Measurements from ENCODE around the gene SSH3.

SSH3 gene

DNA sequence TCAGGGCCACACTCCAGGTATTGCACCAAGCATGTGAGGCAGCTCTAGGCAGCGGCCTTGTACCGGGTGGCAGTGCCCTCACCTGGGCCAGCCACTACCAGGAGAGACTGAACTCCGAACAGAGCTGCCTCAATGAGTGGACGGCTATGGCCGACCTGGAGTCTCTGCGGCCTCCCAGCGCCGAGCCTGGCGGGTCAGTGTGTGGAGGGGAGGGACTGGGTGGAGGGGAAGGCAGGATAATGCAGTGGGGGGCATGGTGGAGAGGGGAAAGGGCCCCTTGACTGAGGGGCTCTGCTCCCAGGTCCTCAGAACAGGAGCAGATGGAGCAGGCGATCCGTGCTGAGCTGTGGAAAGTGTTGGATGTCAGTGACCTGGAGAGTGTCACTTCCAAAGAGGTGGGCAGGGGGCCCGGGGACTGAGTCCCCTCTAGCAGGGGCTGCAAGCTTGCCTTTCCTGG, 4.2 kb downstream of the SSH3 start:
- H3K36me3 ChIP-seq (ENCODE audit: control insufficient read depth, insufficient read depth, low read length): no peaks in the 10 kb centered on the region

DNA sequence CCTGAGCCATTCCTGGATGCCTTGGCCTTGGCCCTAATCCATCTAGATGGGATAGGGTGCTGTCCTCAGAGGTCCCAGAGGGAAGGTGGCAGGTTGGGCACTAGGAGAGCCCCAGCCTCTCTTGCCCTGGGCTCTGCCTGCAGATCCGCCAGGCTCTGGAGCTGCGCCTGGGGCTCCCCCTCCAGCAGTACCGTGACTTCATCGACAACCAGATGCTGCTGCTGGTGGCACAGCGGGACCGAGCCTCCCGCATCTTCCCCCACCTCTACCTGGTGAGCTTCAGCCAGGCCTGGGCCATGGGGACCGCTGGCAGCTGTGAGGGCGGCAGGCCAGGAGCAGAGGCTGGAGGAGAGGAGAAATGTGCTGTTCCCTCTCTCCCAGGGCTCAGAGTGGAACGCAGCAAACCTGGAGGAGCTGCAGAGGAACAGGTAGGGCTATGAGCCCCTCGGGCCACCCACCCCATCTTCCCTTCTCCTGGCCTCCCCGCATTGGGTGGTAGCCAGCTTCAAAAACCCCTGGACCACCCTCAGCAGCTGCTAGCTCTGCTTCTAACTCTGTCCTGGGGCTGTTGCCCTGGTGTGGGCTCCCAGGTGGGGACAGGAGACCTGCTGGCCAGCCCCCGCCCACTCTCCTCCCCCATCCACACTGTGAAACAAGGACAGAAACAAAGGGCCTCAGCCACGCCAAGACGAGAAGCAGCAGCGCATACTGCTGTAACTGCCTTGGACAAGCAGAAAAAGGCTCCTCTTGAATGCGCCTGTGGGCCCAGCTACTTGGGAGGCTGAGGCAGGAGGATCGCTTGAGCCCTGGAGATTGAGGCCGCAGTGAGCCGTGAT, 4.9 kb downstream of the SSH3 start:
- peaks cover 15% of the 10 kb centered on the region for H3K27me3 ChIP-seq (ENCODE audit: control insufficient read depth, insufficient read depth, low read length, poor library complexity, severe bottlenecking)
- H3K4me3 ChIP-seq (ENCODE audit: insufficient read depth, low read depth, low read length): no peak overlapping the region
- H3K4me1 ChIP-seq (ENCODE audit: control insufficient read depth, insufficient read depth, low read length): peaks cover 6% of the 10 kb centered on the region
- no peaks in the 10 kb centered on the region for H3K36me3 ChIP-seq (ENCODE audit: control insufficient read depth, insufficient read depth, low read length)
- WGBS, 2 experiments: 90% methylated on average over 20 of the region's 20 CpGs
- H3K9me3 ChIP-seq (ENCODE audit: control insufficient read depth, low read length): no peaks in the 10 kb centered on the region
- no peak overlapping the region for H3K27ac ChIP-seq (ENCODE audit: insufficient read depth, low read depth, low read length, poor library complexity, severe bottlenecking)

More for the DNA sequence above, 4.2 kb downstream of the SSH3 start:
- no peak overlapping the region for H3K27ac ChIP-seq (ENCODE audit: insufficient read depth, low read depth, low read length, poor library complexity, severe bottlenecking)
- 93 to 95% methylated on average over 12 of the region's 12 CpGs for WGBS, 2 experiments
- no peak overlapping the region for H3K4me3 ChIP-seq (ENCODE audit: insufficient read depth, low read depth, low read length)
- peaks cover 8% of the 10 kb centered on the region for H3K4me1 ChIP-seq (ENCODE audit: control insufficient read depth, insufficient read depth, low read length)
- H3K9me3 ChIP-seq (ENCODE audit: control insufficient read depth, low read length): no peaks in the 10 kb centered on the region
- peaks cover 19% of the 10 kb centered on the region for H3K27me3 ChIP-seq (ENCODE audit: control insufficient read depth, insufficient read depth, low read length, poor library complexity, severe bottlenecking)

DNA sequence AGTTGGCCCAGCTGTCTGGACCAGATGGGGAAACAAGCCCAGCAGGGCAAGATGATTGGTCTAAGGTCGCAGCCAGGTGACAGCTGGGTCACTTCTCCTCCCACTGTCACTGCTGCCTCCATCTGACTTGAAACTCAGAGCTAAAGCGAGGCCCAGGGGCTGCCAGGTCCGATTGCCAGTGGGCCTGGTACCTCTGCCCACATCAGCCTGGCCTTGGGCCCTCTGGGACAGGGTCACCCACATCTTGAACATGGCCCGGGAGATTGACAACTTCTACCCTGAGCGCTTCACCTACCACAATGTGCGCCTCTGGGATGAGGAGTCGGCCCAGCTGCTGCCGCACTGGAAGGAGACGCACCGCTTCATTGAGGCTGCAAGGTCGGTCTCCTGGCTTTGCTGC, 5.8 kb downstream of the SSH3 start:
- 95 to 96% methylated on average over 11 of the region's 11 CpGs for WGBS, 2 experiments

DNA sequence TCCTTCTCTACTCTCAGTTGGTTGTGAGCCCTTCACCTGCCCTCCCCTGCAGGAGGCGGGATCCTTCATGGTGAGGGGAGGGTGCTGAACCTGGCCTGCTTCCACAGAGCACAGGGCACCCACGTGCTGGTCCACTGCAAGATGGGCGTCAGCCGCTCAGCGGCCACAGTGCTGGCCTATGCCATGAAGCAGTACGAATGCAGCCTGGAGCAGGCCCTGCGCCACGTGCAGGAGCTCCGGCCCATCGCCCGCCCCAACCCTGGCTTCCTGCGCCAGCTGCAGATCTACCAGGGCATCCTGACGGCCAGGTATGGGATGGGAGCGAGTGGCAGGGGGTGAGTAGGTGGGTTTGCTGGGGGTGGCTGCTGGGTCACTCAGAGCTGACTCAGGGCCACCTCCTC, 6.3 kb downstream of the SSH3 start:
- no peak overlapping the region for H3K27ac ChIP-seq (ENCODE audit: insufficient read depth, low read depth, low read length, poor library complexity, severe bottlenecking)
- H3K9me3 ChIP-seq (ENCODE audit: control insufficient read depth, low read length): no peaks in the 10 kb centered on the region
- no peaks in the 10 kb centered on the region for H3K36me3 ChIP-seq (ENCODE audit: control insufficient read depth, insufficient read depth, low read length)
- no peaks in the 10 kb centered on the region for H3K4me1 ChIP-seq (ENCODE audit: control insufficient read depth, insufficient read depth, low read length)
- 96% methylated on average over 14 of the region's 14 CpGs for WGBS, 2 experiments
- no peak overlapping the region for H3K4me3 ChIP-seq (ENCODE audit: insufficient read depth, low read depth, low read length)
- peaks cover 1% of the 10 kb centered on the region for H3K27me3 ChIP-seq (ENCODE audit: control insufficient read depth, insufficient read depth, low read length, poor library complexity, severe bottlenecking)

More for the DNA sequence above, 5.8 kb downstream of the SSH3 start:
- Histone ChIP-seq H3K4me3 (ENCODE audit: insufficient read depth, low read depth, low read length) (no peak overlapping the region), H3K4me1 (ENCODE audit: control insufficient read depth, insufficient read depth, low read length) (peaks cover 4% of the 10 kb centered on the region), H3K27ac (ENCODE audit: insufficient read depth, low read depth, low read length, poor library complexity, severe bottlenecking) (no peak overlapping the region), H3K27me3 (ENCODE audit: control insufficient read depth, insufficient read depth, low read length, poor library complexity, severe bottlenecking) (peaks cover 6% of the 10 kb centered on the region), H3K9me3 (ENCODE audit: control insufficient read depth, low read length) (no peaks in the 10 kb centered on the region), H3K36me3 (ENCODE audit: control insufficient read depth, insufficient read depth, low read length) (no peaks in the 10 kb centered on the region)

DNA sequence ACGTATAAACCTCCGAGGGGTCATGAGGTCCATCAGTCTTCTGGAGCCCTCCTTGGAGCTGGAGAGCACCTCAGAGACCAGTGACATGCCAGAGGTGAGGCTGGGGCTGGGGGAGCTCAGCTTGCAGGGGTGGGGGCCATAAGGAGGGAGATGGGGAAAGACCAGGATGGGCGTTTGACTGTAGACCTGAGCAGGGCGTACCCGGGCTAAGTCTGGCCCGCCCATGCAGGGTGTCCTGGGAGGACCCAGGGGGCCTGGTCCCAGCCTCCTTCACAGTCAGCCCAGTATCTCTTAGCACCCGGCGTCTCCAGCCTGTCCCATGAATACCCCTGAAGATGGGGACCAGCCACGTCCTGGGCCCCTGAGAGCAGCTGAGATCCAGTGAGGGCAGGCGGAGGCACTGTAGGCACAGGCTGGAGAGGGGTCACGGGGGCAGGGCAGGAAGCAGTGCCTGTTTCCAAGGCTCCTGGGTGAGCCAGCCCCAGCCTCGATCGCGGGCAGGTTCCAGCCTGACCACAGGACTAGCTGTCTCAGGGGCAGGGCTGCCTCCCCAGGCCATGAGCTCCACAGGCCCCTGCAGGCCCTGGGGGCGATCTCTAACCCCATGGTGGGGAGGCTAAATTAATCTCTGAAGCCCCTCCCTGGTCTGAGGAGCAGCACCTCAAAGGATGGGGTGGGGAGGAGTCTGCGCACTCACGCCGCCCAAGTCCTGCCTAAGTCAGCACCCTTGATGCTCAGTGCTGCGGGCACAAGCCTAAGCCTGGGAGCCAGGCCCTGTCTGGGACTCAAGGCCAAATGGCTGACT, 7.1 kb downstream of the SSH3 start:
- WGBS, 2 experiments: 92 to 93% methylated on average over 19 of the region's 19 CpGs
- Histone ChIP-seq H3K27ac (ENCODE audit: insufficient read depth, low read depth, low read length, poor library complexity, severe bottlenecking) (no peak overlapping the region), H3K27me3 (ENCODE audit: control insufficient read depth, insufficient read depth, low read length, poor library complexity, severe bottlenecking) (peaks cover 1% of the 10 kb centered on the region), H3K36me3 (ENCODE audit: control insufficient read depth, insufficient read depth, low read length) (no peaks in the 10 kb centered on the region), H3K4me1 (ENCODE audit: control insufficient read depth, insufficient read depth, low read length) (no peaks in the 10 kb centered on the region), H3K9me3 (ENCODE audit: control insufficient read depth, low read length) (no peaks in the 10 kb centered on the region), H3K4me3 (ENCODE audit: insufficient read depth, low read depth, low read length) (no peak overlapping the region)

DNA sequence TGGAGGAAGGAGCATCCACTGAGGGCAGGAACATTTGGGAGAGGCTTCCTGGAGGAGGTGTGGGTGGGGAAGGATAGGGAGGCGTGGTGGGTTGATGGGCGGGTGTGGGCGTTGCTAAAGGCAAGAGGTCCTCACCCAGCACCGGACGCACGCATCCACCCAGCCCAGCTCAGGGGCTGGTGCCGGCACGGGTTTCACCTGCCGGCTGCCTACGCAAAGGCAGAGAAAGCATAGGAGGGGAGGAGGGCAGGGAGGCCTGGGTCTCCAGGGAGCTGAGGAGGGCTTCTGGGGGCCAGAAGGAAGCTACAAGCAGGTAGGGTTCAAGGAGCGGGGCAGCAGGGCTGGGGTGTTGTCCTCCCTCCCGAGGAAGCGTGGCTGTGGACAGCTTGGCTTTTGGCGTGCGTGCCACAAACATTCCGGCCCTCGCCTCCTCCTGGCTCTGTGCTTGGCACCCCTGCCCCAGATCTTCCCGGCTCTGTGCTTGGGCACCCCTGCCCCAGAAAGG, 7.8 kb downstream of the SSH3 start:
- Histone ChIP-seq H3K27ac (ENCODE audit: insufficient read depth, low read depth, low read length, poor library complexity, severe bottlenecking) (no peak overlapping the region), H3K9me3 (ENCODE audit: control insufficient read depth, low read length) (no peaks in the 10 kb centered on the region), H3K4me1 (ENCODE audit: control insufficient read depth, insufficient read depth, low read length) (no peaks in the 10 kb centered on the region), H3K4me3 (ENCODE audit: insufficient read depth, low read depth, low read length) (no peak overlapping the region), H3K27me3 (ENCODE audit: control insufficient read depth, insufficient read depth, low read length, poor library complexity, severe bottlenecking) (peaks cover 3% of the 10 kb centered on the region), H3K36me3 (ENCODE audit: control insufficient read depth, insufficient read depth, low read length) (no peaks in the 10 kb centered on the region)
- 90 to 91% methylated on average over 18 of the region's 18 CpGs for WGBS, 2 experiments

DNA sequence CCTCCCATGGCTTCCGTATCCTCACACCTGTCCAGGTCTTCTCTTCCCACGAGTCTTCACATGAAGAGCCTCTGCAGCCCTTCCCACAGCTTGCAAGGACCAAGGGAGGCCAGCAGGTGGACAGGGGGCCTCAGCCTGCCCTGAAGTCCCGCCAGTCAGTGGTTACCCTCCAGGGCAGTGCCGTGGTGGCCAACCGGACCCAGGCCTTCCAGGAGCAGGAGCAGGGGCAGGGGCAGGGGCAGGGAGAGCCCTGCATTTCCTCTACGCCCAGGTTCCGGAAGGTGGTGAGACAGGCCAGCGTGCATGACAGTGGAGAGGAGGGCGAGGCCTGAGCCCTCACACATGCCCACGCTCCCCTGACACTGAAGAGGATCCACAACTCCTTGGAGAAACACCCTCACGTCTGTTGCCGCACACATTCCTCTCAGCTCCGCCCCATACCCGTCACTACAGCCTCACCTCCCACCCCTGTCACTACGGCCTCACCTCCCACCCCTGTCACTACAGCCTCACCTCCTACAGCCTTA, 8.3 kb downstream of the SSH3 start:
- no peak overlapping the region for H3K27ac ChIP-seq (ENCODE audit: insufficient read depth, low read depth, low read length, poor library complexity, severe bottlenecking)
- H3K27me3 ChIP-seq (ENCODE audit: control insufficient read depth, insufficient read depth, low read length, poor library complexity, severe bottlenecking): peaks cover 3% of the 10 kb centered on the region
- WGBS, 2 experiments: 85 to 87% methylated on average over 15 of the region's 15 CpGs
- no peaks in the 10 kb centered on the region for H3K9me3 ChIP-seq (ENCODE audit: control insufficient read depth, low read length)
- no peaks in the 10 kb centered on the region for H3K4me1 ChIP-seq (ENCODE audit: control insufficient read depth, insufficient read depth, low read length)
- no peaks in the 10 kb centered on the region for H3K36me3 ChIP-seq (ENCODE audit: control insufficient read depth, insufficient read depth, low read length)
- no peak overlapping the region for H3K4me3 ChIP-seq (ENCODE audit: insufficient read depth, low read depth, low read length)

DNA sequence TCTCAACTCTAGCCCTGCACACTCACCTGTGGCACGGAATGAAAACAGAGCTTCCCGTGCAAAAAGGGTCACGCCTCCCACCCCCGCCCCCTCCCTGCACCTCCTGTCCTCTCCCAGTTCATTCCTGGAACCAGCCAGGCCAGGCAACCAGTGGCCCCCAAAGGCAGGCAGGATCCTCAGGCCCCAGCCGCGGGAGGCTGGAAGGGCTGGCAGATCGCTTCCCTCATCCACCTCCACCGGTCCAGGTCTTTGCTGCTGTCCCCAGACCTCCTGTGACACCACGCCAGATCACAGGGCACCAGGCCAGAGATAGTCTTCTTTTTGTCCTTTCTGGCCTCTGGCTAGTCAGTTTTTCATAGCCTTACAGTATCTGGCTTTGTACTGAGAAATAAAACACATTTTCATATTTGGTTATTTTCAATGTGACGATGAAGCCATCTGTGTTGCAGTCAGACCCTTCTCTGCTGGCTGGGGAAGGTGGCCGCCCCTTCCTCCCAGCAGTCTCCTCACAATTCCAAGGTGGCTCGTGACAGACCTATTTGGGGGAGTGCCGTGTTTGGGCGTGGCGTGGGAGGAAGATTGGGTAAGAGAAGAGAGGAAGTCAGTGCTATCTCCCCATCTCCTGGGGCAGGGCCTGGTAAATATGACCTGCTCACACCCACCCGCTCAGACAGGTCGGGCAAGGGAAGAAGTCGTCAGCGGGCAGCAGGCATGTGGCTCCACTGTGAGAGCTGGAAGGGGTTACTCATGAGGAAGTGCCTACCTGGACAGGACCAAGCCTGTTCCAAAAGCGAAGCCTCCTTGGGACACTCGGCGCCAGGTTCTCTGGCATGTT, 9.1 kb downstream of the SSH3 start:
- Histone ChIP-seq H3K36me3 (ENCODE audit: control insufficient read depth, insufficient read depth, low read length) (no peaks in the 10 kb centered on the region), H3K27me3 (ENCODE audit: control insufficient read depth, insufficient read depth, low read length, poor library complexity, severe bottlenecking) (peaks cover 3% of the 10 kb centered on the region), H3K4me1 (ENCODE audit: control insufficient read depth, insufficient read depth, low read length) (no peaks in the 10 kb centered on the region), H3K4me3 (ENCODE audit: insufficient read depth, low read depth, low read length) (no peak overlapping the region), H3K9me3 (ENCODE audit: control insufficient read depth, low read length) (no peaks in the 10 kb centered on the region), H3K27ac (ENCODE audit: insufficient read depth, low read depth, low read length, poor library complexity, severe bottlenecking) (no peak overlapping the region)
- WGBS, 2 experiments: 89 to 91% methylated on average over 22 of the region's 22 CpGs

DNA sequence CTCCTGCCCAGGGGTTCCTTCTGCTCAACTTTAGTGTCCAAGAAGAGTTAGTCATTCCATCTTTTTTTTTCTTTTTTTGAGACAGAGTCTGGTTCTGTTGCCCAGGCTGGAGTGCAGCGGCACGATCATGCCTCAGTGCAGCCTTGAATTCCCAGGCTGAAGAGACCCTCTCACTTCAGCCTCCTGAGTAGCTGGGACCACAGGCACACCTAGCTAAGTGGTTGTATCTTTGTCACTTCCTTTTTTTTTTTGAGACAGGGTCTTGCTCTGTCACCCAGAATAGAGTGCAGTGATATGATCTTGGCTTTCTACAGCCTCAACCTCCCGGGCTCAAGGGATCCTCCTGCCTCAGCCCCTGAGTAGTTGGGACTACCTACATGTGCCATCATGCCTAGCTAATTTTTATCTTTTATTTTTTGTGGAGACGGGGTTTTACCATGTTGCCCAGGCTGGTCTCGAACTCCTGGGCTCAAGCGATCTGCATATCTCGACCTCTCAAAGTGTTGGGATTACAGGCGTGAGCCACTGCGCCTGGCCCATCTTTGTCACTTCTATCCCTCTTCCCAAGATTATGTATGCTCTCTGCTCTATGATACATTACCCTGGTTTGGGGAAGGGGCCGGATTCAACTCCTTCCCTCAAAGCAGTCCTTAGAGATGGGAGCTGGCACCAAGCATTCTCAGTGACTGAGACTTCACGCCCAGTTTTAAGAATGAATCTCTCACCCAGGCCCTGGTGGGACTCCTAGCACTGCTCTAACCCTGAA, 10.0 kb downstream of the SSH3 start:
- Histone ChIP-seq H3K4me3 (ENCODE audit: insufficient read depth, low read depth, low read length) (no peak overlapping the region), H3K27ac (ENCODE audit: insufficient read depth, low read depth, low read length, poor library complexity, severe bottlenecking) (no peak overlapping the region), H3K9me3 (ENCODE audit: control insufficient read depth, low read length) (no peaks in the 10 kb centered on the region), H3K27me3 (ENCODE audit: control insufficient read depth, insufficient read depth, low read length, poor library complexity, severe bottlenecking) (peaks cover 9% of the 10 kb centered on the region), H3K4me1 (ENCODE audit: control insufficient read depth, insufficient read depth, low read length) (no peaks in the 10 kb centered on the region), H3K36me3 (ENCODE audit: control insufficient read depth, insufficient read depth, low read length) (no peaks in the 10 kb centered on the region)
- WGBS, 2 experiments: 93% methylated on average over 11 of the region's 11 CpGs
